RWPE2 (cell line): ENCODE measurements around the gene FLNC.

Source experiments
- ATAC-seq: fragments of 200-7000 bp; cut with Tn5 transposase; 3 replicates; pipeline ENCODE4 v1.9.1; 2021; ENCODE audit warnings: low read depth
- DNase-seq: peaks from one replicate; pipeline ENCODE4 v3.0.0-alpha.2; 2020; ENCODE audit warnings: low spot score
- H3K27ac ChIP-seq: fragments of 450-650 bp; 2 replicates; pipeline ENCODE4 v1.5.1; 2017; ENCODE audit warnings: mild to moderate bottlenecking; ENCODE audit not compliant: poor library complexity, severe bottlenecking
- H3K27me3 ChIP-seq: fragments of 250-450 bp; sonication (Bioruptor Pico); 2 replicates; pipeline ENCODE4 v1.5.1; 2021; ENCODE audit warnings: mild to moderate bottlenecking, moderate library complexity; ENCODE audit not compliant: insufficient read depth, poor library complexity, severe bottlenecking
- H3K36me3 ChIP-seq: fragments of 250-450 bp; sonication (Bioruptor Pico); 2 replicates; pipeline ENCODE4 v1.5.1; 2020; ENCODE audit warnings: low read depth, mild to moderate bottlenecking, moderate library complexity
- H3K4me1 ChIP-seq: fragments of 250-450 bp; sonication (Bioruptor Pico); 2 replicates; pipeline ENCODE4 v1.5.1; 2021; ENCODE audit warnings: mild to moderate bottlenecking, moderate library complexity; ENCODE audit not compliant: insufficient read depth, poor library complexity, severe bottlenecking
- H3K4me3 ChIP-seq: fragments of 250-450 bp; sonication (Bioruptor Pico); 2 replicates; pipeline ENCODE4 v1.5.1; 2021; ENCODE audit warnings: mild to moderate bottlenecking, moderate library complexity; ENCODE audit not compliant: severe bottlenecking
- H3K9me3 ChIP-seq: fragments of 250-450 bp; sonication (Bioruptor Pico); 2 replicates; pipeline ENCODE4 v1.5.1; 2021; ENCODE audit warnings: mild to moderate bottlenecking, moderate library complexity; ENCODE audit not compliant: severe bottlenecking
- CTCF ChIP-seq: fragments of 450-650 bp; IDR thresholded peaks from one replicate; pipeline ENCODE4 v1.5.1; 2017; ENCODE audit warnings: mild to moderate bottlenecking, moderate library complexity; ENCODE audit not compliant: poor library complexity, severe bottlenecking

FLNC gene

GRCh38 chr7:128810997-128811396, 19.2 kb upstream of the FLNC start:
- Histone ChIP-seq H3K36me3 (no peaks in the 10 kb centered on the region), H3K27ac (no peak overlapping the region), H3K4me1 (no peaks in the 10 kb centered on the region), H3K4me3 (no peak overlapping the region), H3K27me3 (no peaks in the 10 kb centered on the region), H3K9me3 (no peaks in the 10 kb centered on the region)
- no peak for TF ChIP-seq CTCF
- ATAC-seq (no peak), DNase-seq (no peak)

- Histone ChIP-seq H3K27ac (no peak overlapping the region), H3K4me1 (no peaks in the 10 kb centered on the region), H3K9me3 (no peaks in the 10 kb centered on the region), H3K36me3 (no peaks in the 10 kb centered on the region), H3K4me3 (no peak overlapping the region), H3K27me3 (no peaks in the 10 kb centered on the region)
- no peak for TF ChIP-seq CTCF
- DNase-seq (no peak), ATAC-seq (no peak)
Observed at GRCh38 chr7:128811631-128812430, 18.4 kb upstream of the FLNC start.

GRCh38 chr7:128812514-128813168, 17.6 kb upstream of the FLNC start:
- Histone ChIP-seq H3K27me3 (no peaks in the 10 kb centered on the region), H3K36me3 (no peaks in the 10 kb centered on the region)
- no peak for DNase-seq

GRCh38 chr7:128814499-128814898, 15.7 kb upstream of the FLNC start:
- no peak for TF ChIP-seq CTCF
- Histone ChIP-seq H3K4me3 (no peak overlapping the region), H3K27me3 (no peaks in the 10 kb centered on the region), H3K9me3 (no peaks in the 10 kb centered on the region), H3K27ac (no peak overlapping the region), H3K36me3 (no peaks in the 10 kb centered on the region), H3K4me1 (no peaks in the 10 kb centered on the region)
- no peak for ATAC-seq
- no peak for DNase-seq

More at GRCh38 chr7:128812514-128813168, 17.6 kb upstream of the FLNC start:
- no peak for TF ChIP-seq CTCF
- ATAC-seq = no peak
- H3K27ac ChIP-seq = no peak overlapping the region
- no peaks in the 10 kb centered on the region for H3K9me3 ChIP-seq
- no peak overlapping the region for H3K4me3 ChIP-seq
- H3K4me1 ChIP-seq = no peaks in the 10 kb centered on the region
